HEK293 (cell line): ENCODE results near the gene ROBO1.

Experiments used
- CTCF ChIA-PET: fragments of 350-600 bp; formaldehyde crosslinking; extraction: SDS; loops from one replicate; lab custom pipeline; 2021; ENCODE audit warnings: antibody characterized with exemption; lab: Yijun Ruan, JAX
- POLR2A ChIA-PET: fragments of 300-600 bp; formaldehyde crosslinking; extraction: SDS; loops from one replicate; lab custom pipeline; 2020; ENCODE audit warnings: antibody characterized with exemption, inconsistent platforms; lab: Yijun Ruan, JAX
- H3K27ac ChIP-seq: fragments of 200-500 bp; sonication (Bioruptor generic); 2 replicates; pipeline ENCODE4 v1.5.1; 2014; ENCODE audit warnings: low read depth, low read length, control low read depth, inconsistent platforms; ENCODE audit errors: extremely low read depth
- H3K36me3 ChIP-seq, 2 experiments: fragments of 200-500 bp in 1 of 2; sonication (Bioruptor generic) in 1 of 2; 1 replicate in 1 of 2; 2 replicates in 1 of 2; pipeline ENCODE4 v1.5.1; 2014 to 2017; ENCODE audit warnings: inconsistent platforms in 2 of 2, low read length in 2 of 2; ENCODE audit not compliant: control insufficient read depth in 2 of 2, insufficient read depth in 1 of 2
- H3K4me1 ChIP-seq: fragments of 200-500 bp; sonication (Bioruptor generic); 2 replicates; pipeline ENCODE4 v1.5.1; 2014; ENCODE audit warnings: mild to moderate bottlenecking, low read length, inconsistent platforms; ENCODE audit not compliant: control insufficient read depth, insufficient read depth
- H3K4me3 ChIP-seq: 2 replicates; pipeline ENCODE4 v1.5.1; 2011; ENCODE audit warnings: low read depth, mild to moderate bottlenecking, control low read depth, low read length, moderate library complexity
- H3K9me3 ChIP-seq: fragments of 200-500 bp; sonication (Bioruptor generic); 2 replicates; pipeline ENCODE4 v1.5.1; 2014; ENCODE audit warnings: low read depth, low read length, inconsistent platforms; ENCODE audit not compliant: control insufficient read depth, insufficient read depth
- GFI1B ChIP-seq: fragments of 450-650 bp; formaldehyde crosslinking; IDR thresholded peaks from 2 replicates; pipeline ENCODE4 v1.5.1; 2016; ENCODE audit warnings: missing biosample characterization, missing genetic modification characterization
- GLI2 ChIP-seq: fragments of 450-650 bp; formaldehyde crosslinking; IDR thresholded peaks from 2 replicates; pipeline ENCODE4; 2017; ENCODE audit warnings: missing biosample characterization, missing genetic modification characterization, low read depth, borderline replicate concordance
- KLF10 ChIP-seq: fragments of 450-650 bp; IDR thresholded peaks from 2 replicates; pipeline ENCODE4 v1.5.1; 2018; ENCODE audit warnings: missing biosample characterization, mild to moderate bottlenecking, missing genetic modification characterization
- KLF8 ChIP-seq: fragments of 450-650 bp; formaldehyde crosslinking; IDR thresholded peaks from 2 replicates; pipeline ENCODE4 v1.5.1; 2016; ENCODE audit warnings: missing biosample characterization, missing genetic modification characterization
- ZBTB17 ChIP-seq: fragments of 450-650 bp; formaldehyde crosslinking; IDR thresholded peaks from 2 replicates; pipeline ENCODE4 v1.5.1; 2016; ENCODE audit warnings: missing biosample characterization, missing genetic modification characterization
- ZBTB48 ChIP-seq: fragments of 450-650 bp; formaldehyde crosslinking; IDR thresholded peaks from 2 replicates; pipeline ENCODE4 v1.5.1; 2016; ENCODE audit warnings: missing biosample characterization, missing genetic modification characterization
- ZNF133 ChIP-seq: fragments of 450-650 bp; formaldehyde crosslinking; IDR thresholded peaks from 2 replicates; pipeline ENCODE4 v1.5.1; 2016; ENCODE audit warnings: missing biosample characterization, missing genetic modification characterization
- ZNF354C ChIP-seq: fragments of 450-650 bp; formaldehyde crosslinking; IDR thresholded peaks from 2 replicates; pipeline ENCODE4 v1.5.1; 2016; ENCODE audit warnings: missing biosample characterization, missing genetic modification characterization, low read depth, borderline replicate concordance
- ZNF510 ChIP-seq: fragments of 450-650 bp; formaldehyde crosslinking; IDR thresholded peaks from 2 replicates; pipeline ENCODE4 v1.5.1; 2018; ENCODE audit warnings: mild to moderate bottlenecking, missing genetic modification characterization, missing biosample characterization; ENCODE audit not compliant: insufficient replicate concordance
- ZNF776 ChIP-seq: fragments of 450-650 bp; formaldehyde crosslinking; IDR thresholded peaks from 2 replicates; pipeline ENCODE4 v1.5.0; 2017; ENCODE audit warnings: missing biosample characterization, missing genetic modification characterization, borderline replicate concordance
- TF ChIP-seq, protein P1 (sequence below): fragments of 450-650 bp; formaldehyde crosslinking; IDR thresholded peaks from 2 replicates; pipeline ENCODE4 v1.5.1; 2016; ENCODE audit warnings: missing biosample characterization, missing genetic modification characterization
- TF ChIP-seq, protein P2 (sequence below): fragments of 450-650 bp; formaldehyde crosslinking; IDR thresholded peaks from 2 replicates; pipeline ENCODE4 v1.5.1; 2016; ENCODE audit warnings: missing biosample characterization, missing genetic modification characterization
- TF ChIP-seq, protein P3 (sequence below): fragments of 450-650 bp; formaldehyde crosslinking; IDR thresholded peaks from 2 replicates; pipeline ENCODE4 v1.5.1; 2016; ENCODE audit warnings: missing biosample characterization, missing genetic modification characterization, low read depth
- TF ChIP-seq, protein P4 (sequence below): fragments of 450-650 bp; formaldehyde crosslinking; IDR thresholded peaks from 2 replicates; pipeline ENCODE4 v1.5.1; 2016; ENCODE audit warnings: missing biosample characterization, missing genetic modification characterization, low read depth
- TF ChIP-seq, protein P5 (sequence below): fragments of 450-650 bp; formaldehyde crosslinking; IDR thresholded peaks from 2 replicates; pipeline ENCODE4 v1.5.1; 2016; ENCODE audit warnings: missing biosample characterization, missing genetic modification characterization
- TF ChIP-seq, protein P6 (sequence below): fragments of 450-650 bp; formaldehyde crosslinking; IDR thresholded peaks from 2 replicates; pipeline ENCODE4 v1.5.1; 2016; ENCODE audit warnings: missing biosample characterization, missing genetic modification characterization
- TF ChIP-seq, protein P7 (sequence below): fragments of 450-650 bp; formaldehyde crosslinking; IDR thresholded peaks from 2 replicates; pipeline ENCODE4 v1.5.1; 2016; ENCODE audit warnings: missing biosample characterization, missing genetic modification characterization
- TF ChIP-seq, protein P8 (sequence below): fragments of 450-650 bp; formaldehyde crosslinking; IDR thresholded peaks from 2 replicates; pipeline ENCODE4 v1.5.1; 2016; ENCODE audit warnings: missing biosample characterization, missing genetic modification characterization

Gene ROBO1

DNA sequence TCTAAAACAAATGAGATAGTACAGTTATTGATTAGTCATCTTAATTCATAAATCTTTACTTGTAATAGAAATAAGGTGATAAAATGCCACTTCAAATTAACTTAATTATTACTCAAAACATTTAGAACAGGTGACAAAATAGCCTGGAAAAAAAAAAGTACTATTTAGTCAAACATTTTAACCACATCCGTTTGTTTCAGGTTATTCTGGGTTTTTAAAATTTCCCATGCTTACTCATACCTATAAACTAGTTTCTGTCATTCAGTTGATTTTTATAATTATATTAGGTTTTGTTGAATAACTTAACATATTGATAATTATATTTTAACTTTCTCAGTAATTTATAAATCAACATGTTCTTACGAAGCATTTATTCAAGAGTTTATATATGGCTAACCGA, 483.0 kb downstream of the ROBO1 start:
- Histone ChIP-seq H3K4me3 (no peak overlapping the region), H3K36me3 (no peaks in the 10 kb centered on the region), H3K4me1 (no peaks in the 10 kb centered on the region), H3K27ac (no peak overlapping the region), H3K9me3 (no peaks in the 10 kb centered on the region)
- POLR2A ChIA-PET, result no interaction called here
- TF ChIP-seq, protein P1, sequence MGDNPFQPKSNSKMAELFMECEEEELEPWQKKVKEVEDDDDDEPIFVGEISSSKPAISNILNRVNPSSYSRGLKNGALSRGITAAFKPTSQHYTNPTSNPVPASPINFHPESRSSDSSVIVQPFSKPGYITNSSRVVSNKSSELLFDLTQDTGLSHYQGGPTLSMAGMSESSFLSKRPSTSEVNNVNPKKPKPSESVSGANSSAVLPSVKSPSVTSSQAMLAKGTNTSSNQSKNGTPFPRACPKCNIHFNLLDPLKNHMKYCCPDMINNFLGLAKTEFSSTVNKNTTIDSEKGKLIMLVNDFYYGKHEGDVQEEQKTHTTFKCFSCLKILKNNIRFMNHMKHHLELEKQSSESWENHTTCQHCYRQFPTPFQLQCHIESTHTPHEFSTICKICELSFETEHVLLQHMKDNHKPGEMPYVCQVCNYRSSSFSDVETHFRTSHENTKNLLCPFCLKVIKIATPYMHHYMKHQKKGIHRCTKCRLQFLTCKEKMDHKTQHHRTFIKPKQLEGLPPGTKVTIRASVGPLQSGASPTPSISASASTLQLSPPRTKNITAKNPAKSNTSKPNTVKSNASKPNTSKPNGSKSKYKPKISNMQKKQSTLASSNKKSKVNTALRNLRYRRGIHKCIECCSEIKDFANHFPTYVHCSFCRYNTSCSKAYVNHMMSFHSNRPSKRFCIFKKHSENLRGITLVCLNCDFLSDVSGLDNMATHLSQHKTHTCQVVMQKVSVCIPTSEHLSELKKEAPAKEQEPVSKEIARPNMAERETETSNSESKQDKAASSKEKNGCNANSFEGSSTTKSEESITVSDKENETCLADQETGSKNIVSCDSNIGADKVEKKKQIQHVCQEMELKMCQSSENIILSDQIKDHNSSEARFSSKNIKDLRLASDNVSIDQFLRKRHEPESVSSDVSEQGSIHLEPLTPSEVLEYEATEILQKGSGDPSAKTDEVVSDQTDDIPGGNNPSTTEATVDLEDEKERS (tag by site-specific recombination), result no peak
- TF ChIP-seq KLF10 (tag by site-specific recombination) (no peak), ZBTB48 (tag by site-specific recombination) (no peak), GLI2 (no peak)
- TF ChIP-seq, protein P2, sequence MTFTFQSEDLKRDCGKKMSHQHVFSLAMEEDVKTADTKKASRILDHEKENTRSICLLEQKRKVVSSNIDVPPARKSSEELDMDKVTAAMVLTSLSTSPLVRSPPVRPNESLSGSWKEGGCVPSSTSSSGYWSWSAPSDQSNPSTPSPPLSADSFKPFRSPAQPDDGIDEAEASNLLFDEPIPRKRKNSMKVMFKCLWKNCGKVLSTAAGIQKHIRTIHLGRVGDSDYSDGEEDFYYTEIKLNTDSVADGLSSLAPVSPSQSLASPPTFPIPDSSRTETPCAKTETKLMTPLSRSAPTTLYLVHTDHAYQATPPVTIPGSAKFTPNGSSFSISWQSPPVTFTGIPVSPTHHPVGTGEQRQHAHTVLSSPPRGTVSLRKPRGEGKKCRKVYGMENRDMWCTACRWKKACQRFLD, result no peak
- TF ChIP-seq, protein P3, sequence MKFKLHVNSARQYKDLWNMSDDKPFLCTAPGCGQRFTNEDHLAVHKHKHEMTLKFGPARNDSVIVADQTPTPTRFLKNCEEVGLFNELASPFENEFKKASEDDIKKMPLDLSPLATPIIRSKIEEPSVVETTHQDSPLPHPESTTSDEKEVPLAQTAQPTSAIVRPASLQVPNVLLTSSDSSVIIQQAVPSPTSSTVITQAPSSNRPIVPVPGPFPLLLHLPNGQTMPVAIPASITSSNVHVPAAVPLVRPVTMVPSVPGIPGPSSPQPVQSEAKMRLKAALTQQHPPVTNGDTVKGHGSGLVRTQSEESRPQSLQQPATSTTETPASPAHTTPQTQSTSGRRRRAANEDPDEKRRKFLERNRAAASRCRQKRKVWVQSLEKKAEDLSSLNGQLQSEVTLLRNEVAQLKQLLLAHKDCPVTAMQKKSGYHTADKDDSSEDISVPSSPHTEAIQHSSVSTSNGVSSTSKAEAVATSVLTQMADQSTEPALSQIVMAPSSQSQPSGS, result no peak
- CTCF ChIA-PET, result no interaction called here

DNA sequence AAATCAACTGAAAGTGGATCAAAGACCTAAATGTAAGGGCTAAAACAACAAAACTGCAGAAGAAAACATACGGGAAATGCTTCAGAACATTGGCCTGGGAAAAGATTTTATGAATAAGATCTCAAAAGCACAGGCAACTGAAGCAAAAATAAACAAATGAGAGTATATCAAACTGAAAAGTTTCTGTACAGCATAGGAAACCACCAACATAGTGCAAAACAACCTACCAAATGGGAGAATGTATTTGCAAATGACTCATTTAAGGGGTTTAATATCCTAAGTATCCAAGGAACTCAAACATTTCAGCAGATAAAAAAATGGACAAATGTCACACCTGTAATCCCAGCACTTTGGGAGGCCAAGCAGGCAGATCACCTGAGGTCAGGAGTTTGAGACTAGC, 489.1 kb downstream of the ROBO1 start:
- POLR2A ChIA-PET, result no interaction called here
- Histone ChIP-seq H3K4me3 (no peak overlapping the region), H3K27ac (no peak overlapping the region), H3K9me3 (no peaks in the 10 kb centered on the region), H3K4me1 (no peaks in the 10 kb centered on the region), H3K36me3 (no peaks in the 10 kb centered on the region)
- CTCF ChIA-PET, result no interaction called here
- TF ChIP-seq, protein P4, sequence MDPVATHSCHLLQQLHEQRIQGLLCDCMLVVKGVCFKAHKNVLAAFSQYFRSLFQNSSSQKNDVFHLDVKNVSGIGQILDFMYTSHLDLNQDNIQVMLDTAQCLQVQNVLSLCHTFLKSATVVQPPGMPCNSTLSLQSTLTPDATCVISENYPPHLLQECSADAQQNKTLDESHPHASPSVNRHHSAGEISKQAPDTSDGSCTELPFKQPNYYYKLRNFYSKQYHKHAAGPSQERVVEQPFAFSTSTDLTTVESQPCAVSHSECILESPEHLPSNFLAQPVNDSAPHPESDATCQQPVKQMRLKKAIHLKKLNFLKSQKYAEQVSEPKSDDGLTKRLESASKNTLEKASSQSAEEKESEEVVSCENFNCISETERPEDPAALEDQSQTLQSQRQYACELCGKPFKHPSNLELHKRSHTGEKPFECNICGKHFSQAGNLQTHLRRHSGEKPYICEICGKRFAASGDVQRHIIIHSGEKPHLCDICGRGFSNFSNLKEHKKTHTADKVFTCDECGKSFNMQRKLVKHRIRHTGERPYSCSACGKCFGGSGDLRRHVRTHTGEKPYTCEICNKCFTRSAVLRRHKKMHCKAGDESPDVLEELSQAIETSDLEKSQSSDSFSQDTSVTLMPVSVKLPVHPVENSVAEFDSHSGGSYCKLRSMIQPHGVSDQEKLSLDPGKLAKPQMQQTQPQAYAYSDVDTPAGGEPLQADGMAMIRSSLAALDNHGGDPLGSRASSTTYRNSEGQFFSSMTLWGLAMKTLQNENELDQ (tag by site-specific recombination), result no peak
- TF ChIP-seq ZNF776 (tag by site-specific recombination) (no peak), KLF8 (tag by site-specific recombination) (no peak), ZNF510 (tag by site-specific recombination) (no peak), GFI1B (tag by site-specific recombination) (no peak), ZBTB17 (no peak), ZNF354C (tag by site-specific recombination) (no peak), ZNF133 (tag by site-specific recombination) (no peak)
- TF ChIP-seq, protein P5, sequence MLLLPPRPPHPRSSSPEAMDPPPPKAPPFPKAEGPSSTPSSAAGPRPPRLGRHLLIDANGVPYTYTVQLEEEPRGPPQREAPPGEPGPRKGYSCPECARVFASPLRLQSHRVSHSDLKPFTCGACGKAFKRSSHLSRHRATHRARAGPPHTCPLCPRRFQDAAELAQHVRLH (tag by site-specific recombination), result no peak
- TF ChIP-seq, protein P6, sequence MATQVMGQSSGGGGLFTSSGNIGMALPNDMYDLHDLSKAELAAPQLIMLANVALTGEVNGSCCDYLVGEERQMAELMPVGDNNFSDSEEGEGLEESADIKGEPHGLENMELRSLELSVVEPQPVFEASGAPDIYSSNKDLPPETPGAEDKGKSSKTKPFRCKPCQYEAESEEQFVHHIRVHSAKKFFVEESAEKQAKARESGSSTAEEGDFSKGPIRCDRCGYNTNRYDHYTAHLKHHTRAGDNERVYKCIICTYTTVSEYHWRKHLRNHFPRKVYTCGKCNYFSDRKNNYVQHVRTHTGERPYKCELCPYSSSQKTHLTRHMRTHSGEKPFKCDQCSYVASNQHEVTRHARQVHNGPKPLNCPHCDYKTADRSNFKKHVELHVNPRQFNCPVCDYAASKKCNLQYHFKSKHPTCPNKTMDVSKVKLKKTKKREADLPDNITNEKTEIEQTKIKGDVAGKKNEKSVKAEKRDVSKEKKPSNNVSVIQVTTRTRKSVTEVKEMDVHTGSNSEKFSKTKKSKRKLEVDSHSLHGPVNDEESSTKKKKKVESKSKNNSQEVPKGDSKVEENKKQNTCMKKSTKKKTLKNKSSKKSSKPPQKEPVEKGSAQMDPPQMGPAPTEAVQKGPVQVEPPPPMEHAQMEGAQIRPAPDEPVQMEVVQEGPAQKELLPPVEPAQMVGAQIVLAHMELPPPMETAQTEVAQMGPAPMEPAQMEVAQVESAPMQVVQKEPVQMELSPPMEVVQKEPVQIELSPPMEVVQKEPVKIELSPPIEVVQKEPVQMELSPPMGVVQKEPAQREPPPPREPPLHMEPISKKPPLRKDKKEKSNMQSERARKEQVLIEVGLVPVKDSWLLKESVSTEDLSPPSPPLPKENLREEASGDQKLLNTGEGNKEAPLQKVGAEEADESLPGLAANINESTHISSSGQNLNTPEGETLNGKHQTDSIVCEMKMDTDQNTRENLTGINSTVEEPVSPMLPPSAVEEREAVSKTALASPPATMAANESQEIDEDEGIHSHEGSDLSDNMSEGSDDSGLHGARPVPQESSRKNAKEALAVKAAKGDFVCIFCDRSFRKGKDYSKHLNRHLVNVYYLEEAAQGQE (tag by site-specific recombination), result no peak
- TF ChIP-seq, protein P7, sequence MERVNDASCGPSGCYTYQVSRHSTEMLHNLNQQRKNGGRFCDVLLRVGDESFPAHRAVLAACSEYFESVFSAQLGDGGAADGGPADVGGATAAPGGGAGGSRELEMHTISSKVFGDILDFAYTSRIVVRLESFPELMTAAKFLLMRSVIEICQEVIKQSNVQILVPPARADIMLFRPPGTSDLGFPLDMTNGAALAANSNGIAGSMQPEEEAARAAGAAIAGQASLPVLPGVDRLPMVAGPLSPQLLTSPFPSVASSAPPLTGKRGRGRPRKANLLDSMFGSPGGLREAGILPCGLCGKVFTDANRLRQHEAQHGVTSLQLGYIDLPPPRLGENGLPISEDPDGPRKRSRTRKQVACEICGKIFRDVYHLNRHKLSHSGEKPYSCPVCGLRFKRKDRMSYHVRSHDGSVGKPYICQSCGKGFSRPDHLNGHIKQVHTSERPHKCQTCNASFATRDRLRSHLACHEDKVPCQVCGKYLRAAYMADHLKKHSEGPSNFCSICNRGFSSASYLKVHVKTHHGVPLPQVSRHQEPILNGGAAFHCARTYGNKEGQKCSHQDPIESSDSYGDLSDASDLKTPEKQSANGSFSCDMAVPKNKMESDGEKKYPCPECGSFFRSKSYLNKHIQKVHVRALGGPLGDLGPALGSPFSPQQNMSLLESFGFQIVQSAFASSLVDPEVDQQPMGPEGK, result no peak
- TF ChIP-seq, protein P8, sequence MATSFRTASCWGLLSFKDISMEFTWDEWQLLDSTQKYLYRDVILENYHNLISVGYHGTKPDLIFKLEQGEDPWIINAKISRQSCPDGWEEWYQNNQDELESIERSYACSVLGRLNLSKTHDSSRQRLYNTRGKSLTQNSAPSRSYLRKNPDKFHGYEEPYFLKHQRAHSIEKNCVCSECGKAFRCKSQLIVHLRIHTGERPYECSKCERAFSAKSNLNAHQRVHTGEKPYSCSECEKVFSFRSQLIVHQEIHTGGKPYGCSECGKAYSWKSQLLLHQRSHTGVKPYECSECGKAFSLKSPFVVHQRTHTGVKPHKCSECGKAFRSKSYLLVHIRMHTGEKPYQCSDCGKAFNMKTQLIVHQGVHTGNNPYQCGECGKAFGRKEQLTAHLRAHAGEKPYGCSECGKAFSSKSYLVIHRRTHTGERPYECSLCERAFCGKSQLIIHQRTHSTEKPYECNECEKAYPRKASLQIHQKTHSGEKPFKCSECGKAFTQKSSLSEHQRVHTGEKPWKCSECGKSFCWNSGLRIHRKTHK, result no peak
